Stomach (tissue), 4 donors: ENCODE data around the gene NUP153.

Experiments
- EP300 ChIP-seq: sonication (generic); formaldehyde crosslinking; IDR thresholded peaks from one replicate; pipeline ENCODE4 v1.6.1; 2017; ENCODE audit warnings: antibody characterized with exemption
- POLR2A ChIP-seq, 4 donors: fragments of 450-650 bp; IDR thresholded peaks; one replicate each; pipeline ENCODE4 v1.6.1; 2016; ENCODE audit warnings: antibody characterized with exemption in 4 of 4, control low read depth in 2 of 4, mild to moderate bottlenecking in 1 of 4, moderate library complexity in 1 of 4
- POLR2AphosphoS5 ChIP-seq, 3 donors: sonication (generic); formaldehyde crosslinking; IDR thresholded peaks; one replicate each; pipeline ENCODE4 v1.6.1; 2016; ENCODE audit warnings: antibody characterized with exemption in 3 of 3
- TF ChIP-seq, protein P1 (sequence below), 7 experiments: fragments of 450-650 bp in 4 of 7; fragments of 200-600 bp in 3 of 7; sonication (generic) in 3 of 7; IDR thresholded peaks; one replicate each; pipeline ENCODE4 v1.5.1; 2016 to 2019; ENCODE audit warnings: antibody characterized with exemption in 7 of 7, control low read depth in 2 of 7, mild to moderate bottlenecking in 1 of 7

DNA sequence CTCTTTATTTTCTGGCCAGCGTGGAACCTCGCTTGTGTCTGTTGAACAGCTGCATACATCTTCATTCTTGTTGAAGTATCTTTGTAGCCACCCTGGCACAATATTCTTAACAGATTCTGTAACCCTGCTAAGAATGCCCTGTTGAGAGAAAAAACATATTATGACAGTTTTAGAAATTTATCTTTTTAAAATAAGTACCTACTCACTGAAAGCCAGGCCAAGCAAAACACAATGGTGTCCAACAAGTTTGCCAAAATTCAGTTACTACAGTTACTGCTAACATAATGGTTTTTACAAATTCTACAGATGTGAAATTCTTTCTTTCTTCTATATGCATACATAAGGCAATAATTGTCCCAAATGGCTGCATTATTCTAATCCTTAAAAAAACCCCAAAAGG, 18.2 kb downstream of the NUP153 start:
- TF ChIP-seq EP300, result no peak
- no peak for TF ChIP-seq POLR2AphosphoS5 (IDR thresholded peaks at IDR 0.05)
- TF ChIP-seq POLR2A (IDR thresholded peaks at IDR 0.05), result no peak
- TF ChIP-seq, protein P1, sequence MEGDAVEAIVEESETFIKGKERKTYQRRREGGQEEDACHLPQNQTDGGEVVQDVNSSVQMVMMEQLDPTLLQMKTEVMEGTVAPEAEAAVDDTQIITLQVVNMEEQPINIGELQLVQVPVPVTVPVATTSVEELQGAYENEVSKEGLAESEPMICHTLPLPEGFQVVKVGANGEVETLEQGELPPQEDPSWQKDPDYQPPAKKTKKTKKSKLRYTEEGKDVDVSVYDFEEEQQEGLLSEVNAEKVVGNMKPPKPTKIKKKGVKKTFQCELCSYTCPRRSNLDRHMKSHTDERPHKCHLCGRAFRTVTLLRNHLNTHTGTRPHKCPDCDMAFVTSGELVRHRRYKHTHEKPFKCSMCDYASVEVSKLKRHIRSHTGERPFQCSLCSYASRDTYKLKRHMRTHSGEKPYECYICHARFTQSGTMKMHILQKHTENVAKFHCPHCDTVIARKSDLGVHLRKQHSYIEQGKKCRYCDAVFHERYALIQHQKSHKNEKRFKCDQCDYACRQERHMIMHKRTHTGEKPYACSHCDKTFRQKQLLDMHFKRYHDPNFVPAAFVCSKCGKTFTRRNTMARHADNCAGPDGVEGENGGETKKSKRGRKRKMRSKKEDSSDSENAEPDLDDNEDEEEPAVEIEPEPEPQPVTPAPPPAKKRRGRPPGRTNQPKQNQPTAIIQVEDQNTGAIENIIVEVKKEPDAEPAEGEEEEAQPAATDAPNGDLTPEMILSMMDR (IDR thresholded peaks at IDR 0.05), result no peak
